HepG2 (cell line): ENCODE results near the gene ZMIZ2. TPM values are rescaled to one million over a fixed set of nuclear protein-coding genes. Genes with fewer than 3 reads are reported as not detected.
A peak's percentile ranks its signal among the peaks of the same experiment; 100 is the strongest.

Experiments used
- HOXA9 ChIP-seq: sonication (generic); formaldehyde crosslinking; IDR thresholded peaks from 2 replicates; pipeline ENCODE4 v1.8.1; 2022; ENCODE audit warnings: missing genetic modification reagents, mild to moderate bottlenecking, moderate library complexity, borderline replicate concordance
- SPEN ChIP-seq: sonication (generic); formaldehyde crosslinking; IDR thresholded peaks from 2 replicates; pipeline ENCODE4 v1.5.1; 2020; ENCODE audit warnings: low read depth, mild to moderate bottlenecking, missing genetic modification reagents
- ZNF317 ChIP-seq: sonication (generic); formaldehyde crosslinking; IDR thresholded peaks from 2 replicates; pipeline ENCODE4 v1.5.0; 2020; ENCODE audit warnings: mild to moderate bottlenecking, missing genetic modification reagents
- ZNF558 ChIP-seq: sonication (generic); formaldehyde crosslinking; IDR thresholded peaks from 2 replicates; pipeline ENCODE4 v1.9.0; 2022; ENCODE audit warnings: mild to moderate bottlenecking, missing genetic modification reagents, borderline replicate concordance
- ZNF562 ChIP-seq: sonication (generic); formaldehyde crosslinking; IDR thresholded peaks from 2 replicates; pipeline ENCODE4 v1.8.0; 2022; ENCODE audit warnings: missing genetic modification reagents, borderline replicate concordance
- ZNF589 ChIP-seq: sonication (generic); formaldehyde crosslinking; conservative IDR thresholded peaks from 2 replicates; pipeline ENCODE4 v1.8.0; 2022; ENCODE audit warnings: mild to moderate bottlenecking, moderate library complexity, missing genetic modification reagents
- ZNF816 ChIP-seq: sonication (generic); formaldehyde crosslinking; IDR thresholded peaks from 2 replicates; pipeline ENCODE4 v1.8.0; 2022; ENCODE audit warnings: missing genetic modification reagents, mild to moderate bottlenecking, borderline replicate concordance
- polyA plus RNA-seq, 8 experiments: library from polyadenylated mRNA; depleted of rRNA in 3 of 8; stranded (reverse) in 7 of 8; unstranded in 1 of 8; fragments of >200 nt; fragmentation: Illumina TruSeq in 4 of 8; extraction: Trizol in 4 of 8; gene quantifications; 2 replicates each; pipeline versions ENCODE4 v1.2.1 to v1.2.3, GENCODE V29; 2011 to 2016; ENCODE audit warnings: low read depth in 4 of 8, missing spikeins in 1 of 8, mixed read lengths in 1 of 8; ENCODE audit not compliant: insufficient read depth in 1 of 8
- total RNA-seq, 5 experiments: library from RNA; depleted of rRNA; stranded (reverse); fragments of >200 nt; fragmentation: Illumina TruSeq; extraction: Trizol; gene quantifications; 2 replicates each; pipeline ENCODE4 v1.2.3, GENCODE V29; 2016; ENCODE audit warnings: low read depth in 1 of 5
- TF ChIP-seq, protein P1 (sequence below): sonication (generic); formaldehyde crosslinking; IDR thresholded peaks from 2 replicates; pipeline ENCODE4 v1.4.0; 2020; ENCODE audit warnings: missing genetic modification reagents, borderline replicate concordance
- TF ChIP-seq, protein P2 (sequence below): sonication (generic); formaldehyde crosslinking; IDR thresholded peaks from 2 replicates; pipeline ENCODE4 v1.4.0; 2020; ENCODE audit warnings: missing genetic modification reagents
- TF ChIP-seq, protein P3 (sequence below): sonication (generic); formaldehyde crosslinking; IDR thresholded peaks from 2 replicates; pipeline ENCODE4 v1.4.0; 2020; ENCODE audit warnings: missing genetic modification reagents, borderline replicate concordance

The ZMIZ2 gene
- total and polyA plus RNA-seq, 2 of the 13 experiments (the other 11 are each of a cell fraction or from before 2014, with no cell fraction given): 4.9 to 7.9 TPM

DNA sequence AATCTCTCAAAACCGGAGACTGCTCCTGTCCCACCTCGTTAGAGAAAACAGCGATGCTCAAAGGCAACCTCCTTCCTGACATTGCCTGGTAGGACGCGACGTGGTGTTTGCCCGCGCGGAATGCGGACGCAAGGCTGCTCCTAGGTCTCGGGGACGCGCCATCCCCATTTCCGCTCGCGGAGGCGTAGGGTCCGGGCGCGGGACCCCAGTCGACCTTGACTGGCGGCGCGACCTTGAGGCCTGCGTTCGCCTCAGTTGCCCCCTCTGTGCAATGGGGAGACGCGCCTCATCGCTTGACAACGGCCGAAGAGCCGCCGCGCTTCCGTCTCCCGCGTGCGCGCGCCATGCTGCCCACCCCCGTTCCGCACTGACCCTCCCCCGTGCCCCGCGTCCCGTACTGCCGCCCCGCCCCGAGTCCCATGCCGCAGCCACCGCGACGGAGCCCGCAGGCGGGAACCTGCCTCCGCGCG is 47.4 kb downstream of the ZMIZ2 start (continued):
- TF ChIP-seq, protein P1, sequence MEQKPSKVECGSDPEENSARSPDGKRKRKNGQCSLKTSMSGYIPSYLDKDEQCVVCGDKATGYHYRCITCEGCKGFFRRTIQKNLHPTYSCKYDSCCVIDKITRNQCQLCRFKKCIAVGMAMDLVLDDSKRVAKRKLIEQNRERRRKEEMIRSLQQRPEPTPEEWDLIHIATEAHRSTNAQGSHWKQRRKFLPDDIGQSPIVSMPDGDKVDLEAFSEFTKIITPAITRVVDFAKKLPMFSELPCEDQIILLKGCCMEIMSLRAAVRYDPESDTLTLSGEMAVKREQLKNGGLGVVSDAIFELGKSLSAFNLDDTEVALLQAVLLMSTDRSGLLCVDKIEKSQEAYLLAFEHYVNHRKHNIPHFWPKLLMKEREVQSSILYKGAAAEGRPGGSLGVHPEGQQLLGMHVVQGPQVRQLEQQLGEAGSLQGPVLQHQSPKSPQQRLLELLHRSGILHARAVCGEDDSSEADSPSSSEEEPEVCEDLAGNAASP (CRISPR knock-in tag): peak; percentile 83; the same call in 1 of the 2 replicates
- TF ChIP-seq, protein P2, sequence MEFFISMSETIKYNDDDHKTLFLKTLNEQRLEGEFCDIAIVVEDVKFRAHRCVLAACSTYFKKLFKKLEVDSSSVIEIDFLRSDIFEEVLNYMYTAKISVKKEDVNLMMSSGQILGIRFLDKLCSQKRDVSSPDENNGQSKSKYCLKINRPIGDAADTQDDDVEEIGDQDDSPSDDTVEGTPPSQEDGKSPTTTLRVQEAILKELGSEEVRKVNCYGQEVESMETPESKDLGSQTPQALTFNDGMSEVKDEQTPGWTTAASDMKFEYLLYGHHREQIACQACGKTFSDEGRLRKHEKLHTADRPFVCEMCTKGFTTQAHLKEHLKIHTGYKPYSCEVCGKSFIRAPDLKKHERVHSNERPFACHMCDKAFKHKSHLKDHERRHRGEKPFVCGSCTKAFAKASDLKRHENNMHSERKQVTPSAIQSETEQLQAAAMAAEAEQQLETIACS (CRISPR knock-in tag): peak; percentile 87
- TF ChIP-seq ZNF589 (CRISPR knock-in tag) (peak; percentile 93; the same call in 1 of the 2 replicates), ZNF816 (CRISPR knock-in tag) (no peak), ZNF562 (peak; percentile 43; the same call in 1 of the 2 replicates), SPEN (CRISPR knock-in tag) (peak; percentile 77), ZNF558 (CRISPR knock-in tag) (no peak; the same call in 1 of the 2 replicates), HOXA9 (CRISPR knock-in tag) (peak; percentile 92; the same call in 1 of the 2 replicates), ZNF317 (CRISPR knock-in tag) (peak; percentile 34; the same call in 1 of the 2 replicates)
- TF ChIP-seq, protein P3, sequence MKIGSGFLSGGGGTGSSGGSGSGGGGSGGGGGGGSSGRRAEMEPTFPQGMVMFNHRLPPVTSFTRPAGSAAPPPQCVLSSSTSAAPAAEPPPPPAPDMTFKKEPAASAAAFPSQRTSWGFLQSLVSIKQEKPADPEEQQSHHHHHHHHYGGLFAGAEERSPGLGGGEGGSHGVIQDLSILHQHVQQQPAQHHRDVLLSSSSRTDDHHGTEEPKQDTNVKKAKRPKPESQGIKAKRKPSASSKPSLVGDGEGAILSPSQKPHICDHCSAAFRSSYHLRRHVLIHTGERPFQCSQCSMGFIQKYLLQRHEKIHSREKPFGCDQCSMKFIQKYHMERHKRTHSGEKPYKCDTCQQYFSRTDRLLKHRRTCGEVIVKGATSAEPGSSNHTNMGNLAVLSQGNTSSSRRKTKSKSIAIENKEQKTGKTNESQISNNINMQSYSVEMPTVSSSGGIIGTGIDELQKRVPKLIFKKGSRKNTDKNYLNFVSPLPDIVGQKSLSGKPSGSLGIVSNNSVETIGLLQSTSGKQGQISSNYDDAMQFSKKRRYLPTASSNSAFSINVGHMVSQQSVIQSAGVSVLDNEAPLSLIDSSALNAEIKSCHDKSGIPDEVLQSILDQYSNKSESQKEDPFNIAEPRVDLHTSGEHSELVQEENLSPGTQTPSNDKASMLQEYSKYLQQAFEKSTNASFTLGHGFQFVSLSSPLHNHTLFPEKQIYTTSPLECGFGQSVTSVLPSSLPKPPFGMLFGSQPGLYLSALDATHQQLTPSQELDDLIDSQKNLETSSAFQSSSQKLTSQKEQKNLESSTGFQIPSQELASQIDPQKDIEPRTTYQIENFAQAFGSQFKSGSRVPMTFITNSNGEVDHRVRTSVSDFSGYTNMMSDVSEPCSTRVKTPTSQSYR (CRISPR knock-in tag): peak; percentile 4; the same call in 1 of the 2 replicates
